Upper lobe of left lung (tissue), 6 donors: ENCODE results near the gene ZNF441. TPM values are rescaled to one million over a fixed set of nuclear protein-coding genes. Genes with fewer than 3 reads are reported as not detected.
"Not testable (repeated sequence)": the region's sequence is repeated elsewhere in the genome, so short reads cannot be mapped to it uniquely, and the experiment has no call there.

Experiments
- ATAC-seq, 2 donors: fragments of 200-7000 bp; cut with Tn5 transposase; one replicate each; pipeline ENCODE4 v1.9.1; 2022; ENCODE audit warnings: mild to moderate bottlenecking in 2 of 2, moderate library complexity in 2 of 2; ENCODE audit not compliant: low FRiP score in 2 of 2
- DNase-seq, 2 donors: peaks; one replicate each; pipeline ENCODE4 v3.0.0-alpha.2; 2019 to 2020
- H3K27ac ChIP-seq, 4 donors: fragments of 200-600 bp; sonication (generic); one replicate each; pipeline ENCODE4 v1.5.1; 2016 to 2019
- H3K27me3 ChIP-seq, 4 donors: fragments of 200-600 bp; sonication (generic); one replicate each; pipeline ENCODE4 v1.5.1; 2017 to 2019
- H3K36me3 ChIP-seq, 4 donors: fragments of 200-600 bp; sonication (generic); one replicate each; pipeline ENCODE4 v1.5.1; 2016 to 2019
- H3K4me1 ChIP-seq, 4 donors: fragments of 200-600 bp; sonication (generic); one replicate each; pipeline ENCODE4 v1.5.1; 2018 to 2019
- H3K4me3 ChIP-seq, 4 donors: fragments of 200-600 bp; sonication (generic); one replicate each; pipeline ENCODE4 v1.5.1; 2017 to 2019; ENCODE audit warnings: mild to moderate bottlenecking in 2 of 4, moderate library complexity in 1 of 4
- H3K9me3 ChIP-seq, 4 donors: fragments of 200-600 bp; sonication (generic); one replicate each; pipeline ENCODE4 v1.5.1; 2018 to 2019
- CTCF ChIP-seq, 6 experiments: fragments of 450-650 bp in 4 of 6; fragments of 200-600 bp in 2 of 6; sonication (generic) in 2 of 6; IDR thresholded peaks; one replicate each; pipeline ENCODE4 v1.5.1; 2016 to 2019; ENCODE audit warnings: antibody characterized with exemption in 6 of 6
- EP300 ChIP-seq, 4 donors: sonication (generic); formaldehyde crosslinking; IDR thresholded peaks; one replicate each; pipeline ENCODE4 v1.5.1; 2017; ENCODE audit warnings: antibody characterized with exemption in 4 of 4, control low read depth in 2 of 4
- POLR2A ChIP-seq, 4 donors: fragments of 450-650 bp; IDR thresholded peaks; one replicate each; pipeline ENCODE4 v1.5.1; 2016 to 2017; ENCODE audit warnings: antibody characterized with exemption in 4 of 4, mild to moderate bottlenecking in 2 of 4
- POLR2AphosphoS5 ChIP-seq, 2 donors: sonication (generic); formaldehyde crosslinking; IDR thresholded peaks; one replicate each; pipeline ENCODE4 v1.5.1; 2017; ENCODE audit warnings: antibody characterized with exemption in 2 of 2
- WGBS, 2 donors: methylation state at CpG; one replicate each; pipeline ENCODE4 v1.1.5; 2017 to 2018; 5-methylcytosine and 5-hydroxymethylcytosine counted together
- total RNA-seq, 6 donors: library from RNA; depleted of rRNA in 4 of 6; stranded (reverse); fragments of >200 nt in 4 of 6; gene quantifications; one replicate each; pipeline versions ENCODE4 v1.1.0 to v1.2.1, GENCODE V29; 2016 to 2021
- donor health status: DM: no; HTN: no; CAD: no; lungs with moderate emphysema.
- donor health status: DM: no; HTN: yes; CAD: no; lungs with severe emphysema.

ZNF441 gene
- total RNA-seq, 6 donors from 2014 or later = 2.7 to 12.3 (median 6.9) TPM

DNA sequence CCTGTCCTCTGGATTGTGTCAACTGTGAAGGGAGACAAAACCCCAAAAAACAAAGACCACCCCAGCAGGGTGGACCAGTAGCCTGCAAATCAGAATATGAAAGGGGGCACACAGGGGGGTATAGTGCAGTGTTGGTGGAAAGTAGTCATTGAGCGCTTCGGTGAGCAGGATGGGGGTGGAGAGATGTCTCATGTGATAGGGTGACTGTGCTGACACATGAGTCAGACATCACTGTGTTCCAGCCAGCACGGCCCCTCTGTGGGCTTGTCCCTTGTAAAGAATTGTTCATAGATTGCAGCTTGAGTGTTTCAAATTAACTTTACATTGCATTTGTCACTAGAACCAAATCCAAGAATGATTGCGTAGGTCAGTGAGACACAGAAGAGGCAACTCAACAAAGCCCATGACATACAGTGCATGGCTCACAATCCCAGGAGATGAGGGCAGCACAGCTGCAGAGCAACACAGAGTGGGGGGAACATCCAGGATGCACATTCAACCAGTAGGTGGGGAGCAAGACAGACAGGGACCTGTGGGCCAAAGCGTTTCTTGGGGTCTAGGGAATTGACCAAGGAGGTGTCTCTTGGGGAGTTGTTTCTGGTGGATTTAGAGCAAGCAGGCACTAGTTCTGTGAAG is 54.8 kb downstream of the ZNF441 start:
- ATAC-seq (no peak), DNase-seq (no peak)
- Histone ChIP-seq H3K27ac (no peak overlapping the region), H3K4me3 (no peak overlapping the region), H3K27me3 (no peaks in the 10 kb centered on the region), H3K4me1 (no peaks in the 10 kb centered on the region), H3K36me3 (peaks cover 0 to 26% (median under 1%) of the 10 kb centered on the region in 4 donors), H3K9me3 (peaks cover 0 to 6% (median 0%) of the 10 kb centered on the region in 4 donors)
- TF ChIP-seq CTCF (IDR thresholded peaks at IDR 0.05) (no peak), POLR2AphosphoS5 (IDR thresholded peaks at IDR 0.05) (no peak), EP300 (IDR thresholded peaks at IDR 0.05) (no peak), POLR2A (IDR thresholded peaks at IDR 0.05) (no peak)
- WGBS, 2 donors = 70 to 88% methylated on average over 5 of the region's 5 CpGs

- Histone ChIP-seq H3K9me3 (peaks cover 29 to 57% (median 53%) of the 10 kb centered on the region in 4 donors), H3K36me3 (peaks cover 22 to 50% (median 40%) of the 10 kb centered on the region in 4 donors)
- ATAC-seq, H3K4me3 ChIP-seq, H3K27ac ChIP-seq, H3K27me3 ChIP-seq, H3K4me1 ChIP-seq, DNase-seq: not testable (repeated sequence)
- WGBS, 2 donors = 93 to 96% methylated on average over 7 of the region's 7 CpGs
Measured at GRCh38 chr19:11828957-11829876, 62.4 kb downstream of the ZNF441 start.

- no peaks in the 10 kb centered on the region for H3K27me3 ChIP-seq
- WGBS, 2 donors = 95% methylated on average over 8 of the region's 8 CpGs
- H3K4me3 ChIP-seq = no peak overlapping the region
- no peak overlapping the region for H3K27ac ChIP-seq
- peaks cover 31 to 64% (median 52%) of the 10 kb centered on the region in 4 donors for H3K9me3 ChIP-seq
- peaks cover 22 to 52% (median 39%) of the 10 kb centered on the region in 4 donors for H3K36me3 ChIP-seq
- H3K4me1 ChIP-seq = no peaks in the 10 kb centered on the region
- TF ChIP-seq CTCF (IDR thresholded peaks at IDR 0.05) (no peak), POLR2A (IDR thresholded peaks at IDR 0.05) (no peak), POLR2AphosphoS5 (IDR thresholded peaks at IDR 0.05) (no peak)
- ATAC-seq (no peak), DNase-seq (no peak)
Measured at GRCh38 chr19:11832253-11832912, 65.6 kb downstream of the ZNF441 start.

GRCh38 chr19:11833541-11833940 is 66.7 kb downstream of the ZNF441 start:
- Histone ChIP-seq H3K9me3 (peaks cover 31 to 54% (median 49%) of the 10 kb centered on the region in 4 donors), H3K36me3 (peaks cover 22 to 52% (median 39%) of the 10 kb centered on the region in 4 donors), H3K4me1 (no peaks in the 10 kb centered on the region), H3K27me3 (no peaks in the 10 kb centered on the region), H3K4me3 (no peak overlapping the region), H3K27ac (no peak overlapping the region)
- 93% methylated on average over 2 of the region's 2 CpGs for WGBS, 2 donors
- TF ChIP-seq CTCF (IDR thresholded peaks at IDR 0.05) = no peak
- TF ChIP-seq POLR2AphosphoS5 (IDR thresholded peaks at IDR 0.05) = no peak
- TF ChIP-seq EP300 (IDR thresholded peaks at IDR 0.05) = no peak
- TF ChIP-seq POLR2A (IDR thresholded peaks at IDR 0.05) = no peak
- no peak for DNase-seq
- ATAC-seq = no peak

Other genes with a start within 250 kb of the ZNF441 start
- gene ECSIT, start 237.9 kb upstream of the ZNF441 start, total RNA-seq = 10 to 100 TPM; 32.1 to 77.5 (median 48.6) TPM
- 10 to 100 TPM in 5 of 6 donors, 1 to 10 TPM in 1; 3.1 to 47.9 (median 20.7) TPM for gene CNN1, start 228.1 kb upstream of the ZNF441 start, total RNA-seq
- 10 to 100 TPM; 21.0 to 58.3 (median 42.9) TPM for gene ELOF1, start 207.8 kb upstream of the ZNF441 start, total RNA-seq
- gene ACP5, start 189.4 kb upstream of the ZNF441 start, total RNA-seq = 100 to 1,000 TPM; 169 to 650 (median 349) TPM
- gene ZNF627, start 169.5 kb upstream of the ZNF441 start, total RNA-seq = 10 to 100 TPM in 3 of 6 donors, 1 to 10 TPM in 3; 3.9 to 14.8 (median 10.2) TPM
- gene ZNF823, start 28.1 kb upstream of the ZNF441 start, total RNA-seq = 10 to 100 TPM in 2 of 6 donors, 1 to 10 TPM in 4; 6.1 to 22.0 (median 7.7) TPM
- gene ZNF491, start 31.5 kb downstream of the ZNF441 start, total RNA-seq = 1 to 10 TPM in 4 of 6 donors, under 1 TPM in 1, not detected in 1; 0.55 to 3.4 (median 2.0) TPM
- 10 to 100 TPM; 12.4 to 49.2 (median 17.0) TPM for gene ZNF440, start 47.3 kb downstream of the ZNF441 start, total RNA-seq
- gene ZNF439, start 81.7 kb downstream of the ZNF441 start, total RNA-seq = 10 to 100 TPM in 4 of 6 donors, 1 to 10 TPM in 2; 6.8 to 27.2 (median 11.9) TPM
- gene ZNF69, start 120.8 kb downstream of the ZNF441 start, total RNA-seq = 10 to 100 TPM; 10.1 to 29.3 (median 16.4) TPM
- 10 to 100 TPM; 10.5 to 47.1 (median 14.9) TPM for gene ZNF700, start 158.1 kb downstream of the ZNF441 start, total RNA-seq
- gene ZNF763, start 198.0 kb downstream of the ZNF441 start, total RNA-seq = 1 to 10 TPM; 2.4 to 9.4 (median 5.9) TPM